GM21528 (cell line): ENCODE data around the gene TDRD12.

ENCODE experiments used
- ATAC-seq: cut with Tn5 transposase; IDR thresholded peaks from one replicate; pipeline ENCODE4 v1.9.1; 2021; ENCODE audit warnings: mild to moderate bottlenecking, moderate library complexity; ENCODE audit not compliant: unreplicated experiment, low FRiP score

TDRD12 gene

GRCh38 chr19:32800191-32800590, 80.6 kb downstream of the TDRD12 start:
- no peak for ATAC-seq

- ATAC-seq = no peak
These were observed 81.2 kb downstream of the TDRD12 start for GRCh38 chr19:32800754-32801153.

- no peak for ATAC-seq
These were observed 83.3 kb downstream of the TDRD12 start for GRCh38 chr19:32802840-32803239.

GRCh38 chr19:32808236-32808635, 88.7 kb downstream of the TDRD12 start:
- no peak for ATAC-seq

GRCh38 chr19:32809254-32809653, 89.7 kb downstream of the TDRD12 start:
- no peak for ATAC-seq

- no peak for ATAC-seq
These were observed 90.2 kb downstream of the TDRD12 start for GRCh38 chr19:32809754-32810153.

- no peak for ATAC-seq
These were observed 90.9 kb downstream of the TDRD12 start for GRCh38 chr19:32810452-32810851.

GRCh38 chr19:32811151-32811550, 91.6 kb downstream of the TDRD12 start:
- ATAC-seq = no peak

GRCh38 chr19:32812036-32812435, 92.5 kb downstream of the TDRD12 start:
- ATAC-seq = no peak

- ATAC-seq = no peak
These were observed 93.0 kb downstream of the TDRD12 start for GRCh38 chr19:32812571-32812970.

- no peak for ATAC-seq
These were observed 94.4 kb downstream of the TDRD12 start for GRCh38 chr19:32813862-32814425.

GRCh38 chr19:32814624-32815023, 95.1 kb downstream of the TDRD12 start:
- no peak for ATAC-seq

- no peak for ATAC-seq
These were observed 97.1 kb downstream of the TDRD12 start for GRCh38 chr19:32816555-32817099.

- no peak for ATAC-seq
These were observed 98.3 kb downstream of the TDRD12 start for GRCh38 chr19:32817569-32818476.

GRCh38 chr19:32818536-32818935, 99.0 kb downstream of the TDRD12 start:
- no peak for ATAC-seq

- ATAC-seq = no peak
These were observed 100.1 kb downstream of the TDRD12 start for GRCh38 chr19:32819419-32820400.

GRCh38 chr19:32822916-32823746, 103.6 kb downstream of the TDRD12 start:
- no peak for ATAC-seq

GRCh38 chr19:32823747-32824102, 104.2 kb downstream of the TDRD12 start:
- ATAC-seq = no peak

GRCh38 chr19:32824191-32824751, 104.7 kb downstream of the TDRD12 start:
- ATAC-seq = no peak
